Chondrocyte (in vitro differentiated cells): ENCODE results near the gene METAP1. TPM values are rescaled to one million over a fixed set of nuclear protein-coding genes. Genes with fewer than 3 reads are reported as not detected.
A peak's percentile ranks its signal among the peaks of the same experiment; 100 is the strongest.

ENCODE experiments used
- DNase-seq: peaks from one replicate; pipeline ENCODE4 v3.0.0; 2021; ENCODE audit warnings: mixed read lengths, low spot score
- H3K27ac Mint-ChIP-seq: one replicate; pipeline ENCODE4 v1.8.0; 2021; ENCODE audit warnings: mild to moderate bottlenecking, moderate library complexity, mixed read lengths; ENCODE audit not compliant: unreplicated experiment
- H3K27me3 Mint-ChIP-seq: 2 replicates; pipeline ENCODE4 v1.8.0; 2021; ENCODE audit warnings: low read depth, mixed read lengths
- H3K36me3 Mint-ChIP-seq: 2 replicates; pipeline ENCODE4 v1.8.0; 2021; ENCODE audit warnings: low read depth, mixed read lengths
- H3K4me1 Mint-ChIP-seq: 2 replicates; pipeline ENCODE4 v1.8.0; 2021; ENCODE audit warnings: low read depth, mild to moderate bottlenecking, mixed read lengths
- H3K4me3 Mint-ChIP-seq: one replicate; pipeline ENCODE4 v1.8.0; 2021; ENCODE audit warnings: mild to moderate bottlenecking, moderate library complexity, mixed read lengths; ENCODE audit not compliant: unreplicated experiment
- H3K9me3 Mint-ChIP-seq: 2 replicates; pipeline ENCODE4 v1.8.0; 2021; ENCODE audit warnings: low read depth, mixed read lengths
- total RNA-seq: library from RNA; stranded (reverse); gene quantifications from 3 replicates; pipeline ENCODE4 v1.2.1, GENCODE V29; 2021
- TF ChIP-seq, protein P1 (sequence below): fragments of 200-600 bp; sonication (generic); IDR thresholded peaks from 2 replicates; pipeline ENCODE4 v1.5.0; 2021; ENCODE audit warnings: antibody characterized with exemption, mild to moderate bottlenecking, moderate library complexity

METAP1 gene
- total RNA-seq, 1 donor from 2014 or later: 34.0 TPM

DNA sequence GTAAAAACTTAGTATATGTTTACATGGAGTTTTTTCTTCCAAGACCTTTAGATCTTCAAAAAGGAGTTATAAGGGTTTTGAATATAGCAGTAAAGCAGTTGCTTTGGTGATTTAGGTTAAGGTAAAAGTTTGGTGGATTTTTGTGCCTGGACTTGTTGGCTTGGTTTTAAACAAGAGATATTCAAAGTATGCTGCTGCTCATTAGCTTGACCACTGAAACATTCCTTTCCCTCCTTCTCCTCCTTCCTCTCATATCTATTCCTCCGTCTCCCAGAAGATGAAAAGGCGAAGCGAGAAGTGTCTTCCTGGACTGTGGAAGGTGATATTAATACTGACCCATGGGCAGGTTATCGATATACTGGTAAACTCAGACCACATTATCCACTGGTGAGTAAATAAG, 38.4 kb downstream of the METAP1 start:
- H3K4me1 Mint-ChIP-seq: peaks cover 13% of the 10 kb centered on the region
- H3K9me3 Mint-ChIP-seq: peaks cover 11% of the 10 kb centered on the region
- no peak for DNase-seq
- H3K27me3 Mint-ChIP-seq: no peaks in the 10 kb centered on the region
- H3K36me3 Mint-ChIP-seq: peaks cover 8% of the 10 kb centered on the region
- H3K27ac Mint-ChIP-seq: peak overlapping the region; percentile 11
- TF ChIP-seq, protein P1, sequence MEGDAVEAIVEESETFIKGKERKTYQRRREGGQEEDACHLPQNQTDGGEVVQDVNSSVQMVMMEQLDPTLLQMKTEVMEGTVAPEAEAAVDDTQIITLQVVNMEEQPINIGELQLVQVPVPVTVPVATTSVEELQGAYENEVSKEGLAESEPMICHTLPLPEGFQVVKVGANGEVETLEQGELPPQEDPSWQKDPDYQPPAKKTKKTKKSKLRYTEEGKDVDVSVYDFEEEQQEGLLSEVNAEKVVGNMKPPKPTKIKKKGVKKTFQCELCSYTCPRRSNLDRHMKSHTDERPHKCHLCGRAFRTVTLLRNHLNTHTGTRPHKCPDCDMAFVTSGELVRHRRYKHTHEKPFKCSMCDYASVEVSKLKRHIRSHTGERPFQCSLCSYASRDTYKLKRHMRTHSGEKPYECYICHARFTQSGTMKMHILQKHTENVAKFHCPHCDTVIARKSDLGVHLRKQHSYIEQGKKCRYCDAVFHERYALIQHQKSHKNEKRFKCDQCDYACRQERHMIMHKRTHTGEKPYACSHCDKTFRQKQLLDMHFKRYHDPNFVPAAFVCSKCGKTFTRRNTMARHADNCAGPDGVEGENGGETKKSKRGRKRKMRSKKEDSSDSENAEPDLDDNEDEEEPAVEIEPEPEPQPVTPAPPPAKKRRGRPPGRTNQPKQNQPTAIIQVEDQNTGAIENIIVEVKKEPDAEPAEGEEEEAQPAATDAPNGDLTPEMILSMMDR: no peak
- H3K4me3 Mint-ChIP-seq: no peak overlapping the region

DNA sequence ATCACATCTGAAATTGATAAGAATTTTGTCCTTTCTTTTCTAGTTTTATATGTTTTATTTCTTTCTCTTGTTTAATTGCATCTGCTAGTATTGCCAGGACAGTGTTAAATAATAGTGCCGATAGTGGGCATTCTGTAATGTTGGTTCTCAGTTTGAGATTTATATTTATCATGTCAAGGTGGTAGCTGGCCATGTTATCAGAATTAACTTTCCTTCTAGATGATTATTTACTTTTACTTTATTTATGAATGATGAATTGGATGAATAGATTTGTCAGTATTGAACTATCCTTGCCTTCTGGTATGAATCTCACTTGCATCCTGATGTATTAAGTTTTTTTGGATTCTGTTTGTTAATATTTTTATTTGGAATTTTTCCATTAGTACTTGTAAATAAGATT, 42.7 kb downstream of the METAP1 start:
- Mint-ChIP-seq H3K4me3 (no peak overlapping the region), H3K36me3 (peaks cover 14% of the 10 kb centered on the region), H3K9me3 (peaks cover 13% of the 10 kb centered on the region), H3K27ac (no peak overlapping the region), H3K4me1 (peaks cover 9% of the 10 kb centered on the region), H3K27me3 (no peaks in the 10 kb centered on the region)
- DNase-seq: no peak
- TF ChIP-seq, protein P1: no peak

DNA sequence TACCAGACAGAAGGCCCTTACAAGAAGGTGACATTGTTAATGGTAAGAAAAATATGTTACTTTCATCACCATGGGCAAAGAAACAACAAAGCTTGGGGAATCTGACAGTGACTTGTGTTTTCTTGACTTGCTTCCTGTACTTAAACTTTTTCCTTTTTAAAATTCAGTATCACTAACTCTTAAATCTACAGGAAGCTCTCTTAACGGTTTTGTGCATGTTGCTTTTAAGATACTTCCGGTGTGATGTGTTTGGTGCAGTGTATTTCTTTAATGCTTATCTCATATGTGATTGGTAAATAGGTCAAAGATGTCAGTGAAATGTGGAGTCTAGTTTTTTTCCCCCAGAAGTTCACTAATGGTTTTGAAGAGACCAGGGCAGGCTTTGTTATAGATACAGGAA, 47.8 kb downstream of the METAP1 start:
- TF ChIP-seq, protein P1: no peak
- Mint-ChIP-seq H3K36me3 (peaks cover 16% of the 10 kb centered on the region), H3K9me3 (peaks cover 7% of the 10 kb centered on the region), H3K27ac (no peak overlapping the region), H3K4me3 (no peak overlapping the region), H3K27me3 (no peaks in the 10 kb centered on the region), H3K4me1 (no peaks in the 10 kb centered on the region)
- no peak for DNase-seq

DNA sequence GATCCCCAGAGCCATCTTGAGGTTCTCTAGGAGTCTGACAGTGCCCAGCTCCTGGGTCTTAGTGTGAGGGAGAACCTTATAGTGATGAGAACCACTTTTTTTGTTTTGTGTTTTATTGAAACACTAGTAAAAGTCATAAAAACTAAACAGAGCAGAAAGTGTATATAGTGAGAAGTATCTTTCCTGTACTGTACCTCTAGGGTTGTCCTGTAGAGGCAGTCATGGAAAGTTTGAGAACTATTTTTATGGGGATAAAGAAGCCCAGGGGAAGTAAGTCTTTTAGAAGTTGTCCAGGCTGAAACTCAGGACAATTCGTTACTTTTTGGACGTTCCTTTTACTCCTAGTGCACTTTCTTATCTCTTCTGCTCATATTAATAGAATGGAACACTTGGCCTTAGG, 52.2 kb downstream of the METAP1 start:
- Mint-ChIP-seq H3K27me3 (no peaks in the 10 kb centered on the region), H3K4me1 (no peaks in the 10 kb centered on the region), H3K4me3 (no peak overlapping the region), H3K27ac (no peak overlapping the region), H3K36me3 (peaks cover 30% of the 10 kb centered on the region), H3K9me3 (no peaks in the 10 kb centered on the region)
- DNase-seq: no peak
- TF ChIP-seq, protein P1: peak; percentile 21

DNA sequence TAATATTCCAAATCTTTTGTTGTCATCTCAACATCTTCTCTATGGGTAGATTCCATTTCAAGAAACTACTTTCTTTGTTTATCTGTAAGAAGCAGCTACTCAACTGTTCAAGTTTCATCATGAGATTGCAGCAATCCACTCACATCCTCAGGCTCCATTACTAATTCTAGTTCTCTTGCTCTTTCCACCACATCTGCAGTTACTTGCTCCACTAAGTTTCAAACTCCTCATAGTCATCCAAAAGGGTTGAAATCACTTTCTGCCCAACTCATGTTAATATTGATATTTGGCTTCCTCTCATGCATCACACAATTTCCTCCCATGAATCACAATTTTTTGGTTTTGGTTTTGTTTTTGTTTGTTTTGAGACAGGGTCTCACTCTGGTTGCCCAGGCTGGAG, 57.4 kb downstream of the METAP1 start:
- H3K36me3 Mint-ChIP-seq: peaks cover 26% of the 10 kb centered on the region
- peaks cover 8% of the 10 kb centered on the region for H3K4me1 Mint-ChIP-seq
- TF ChIP-seq, protein P1: no peak
- H3K27me3 Mint-ChIP-seq: no peaks in the 10 kb centered on the region
- DNase-seq: no peak
- no peaks in the 10 kb centered on the region for H3K9me3 Mint-ChIP-seq
- no peak overlapping the region for H3K4me3 Mint-ChIP-seq
- H3K27ac Mint-ChIP-seq: no peak overlapping the region
